ENCODE measurements around the gene SPATA24.
"Not testable (repeated sequence)": the region's sequence is repeated elsewhere in the genome, so short reads cannot be mapped to it uniquely, and the experiment has no call there.

SPATA24 gene

GRCh38 chr5:139403787-139404483 lies at the start of gene SPATA24:
SPATA24 (minus strand) TSS chr5:139404089; CDS start chr5:139404060, 29 bp downstream.
- DNase-seq = peak; percentile 96

- no peak for DNase-seq
Observed at GRCh38 chr5:139451878-139452660, 48.2 kb upstream of the SPATA24 start.

- DNase-seq = no peak
Observed at GRCh38 chr5:139451176-139451575, 47.3 kb upstream of the SPATA24 start.

- no peak for DNase-seq
Observed at GRCh38 chr5:139446956-139447779, 43.3 kb upstream of the SPATA24 start.

- no peak for DNase-seq
Observed at GRCh38 chr5:139445325-139446170, 41.7 kb upstream of the SPATA24 start.

GRCh38 chr5:139443831-139444453 lies 40.1 kb upstream of the SPATA24 start:
- peak; percentile 0 for DNase-seq

- DNase-seq = not testable (repeated sequence)
Observed at GRCh38 chr5:139440416-139440815, 36.5 kb upstream of the SPATA24 start.

- DNase-seq = peak; percentile 92
Observed at GRCh38 chr5:139439013-139439903, 35.4 kb upstream of the SPATA24 start, which contains the start of gene DNAJC18. DNAJC18 (minus strand) TSS chr5:139439525; CDS start chr5:139439445, 80 bp downstream.

GRCh38 chr5:139438707-139439012 lies 34.8 kb upstream of the SPATA24 start:
- no peak for DNase-seq

- DNase-seq = no peak
Observed at GRCh38 chr5:139435676-139436075, 31.8 kb upstream of the SPATA24 start.

GRCh38 chr5:139431706-139432105 lies 27.8 kb upstream of the SPATA24 start:
- DNase-seq = no peak

GRCh38 chr5:139430015-139430414 lies 26.1 kb upstream of the SPATA24 start:
- no peak for DNase-seq

- no peak for DNase-seq
Observed at GRCh38 chr5:139426203-139426885, 22.5 kb upstream of the SPATA24 start.

- no peak for DNase-seq
Observed at GRCh38 chr5:139425497-139425896, 21.6 kb upstream of the SPATA24 start.

- DNase-seq = peak; percentile 61
Observed at GRCh38 chr5:139422307-139422893, 18.5 kb upstream of the SPATA24 start.

GRCh38 chr5:139419226-139420192 lies 15.6 kb upstream of the SPATA24 start:
- no peak for DNase-seq

- no peak for DNase-seq
Observed at GRCh38 chr5:139418793-139419192, 14.9 kb upstream of the SPATA24 start.

- no peak for DNase-seq
Observed at GRCh38 chr5:139417214-139417613, 13.3 kb upstream of the SPATA24 start.

- DNase-seq = no peak
Observed at GRCh38 chr5:139416651-139417050, 12.8 kb upstream of the SPATA24 start.
